Spleen (tissue), 7 donors: ENCODE measurements around the gene SLIT3.

ENCODE experiments used
- POLR2A ChIP-seq, 3 donors: fragments of 450-650 bp; IDR thresholded peaks; one replicate each; pipeline ENCODE4 v1.5.1; 2017; ENCODE audit warnings: antibody characterized with exemption in 3 of 3, mild to moderate bottlenecking in 1 of 3
- POLR2AphosphoS5 ChIP-seq, 3 donors: sonication (generic); formaldehyde crosslinking; IDR thresholded peaks; one replicate each; pipeline ENCODE4 v1.5.1; 2017; ENCODE audit warnings: antibody characterized with exemption in 3 of 3
- TF ChIP-seq, protein P1 (sequence below), 11 experiments: fragments of 200-600 bp in 7 of 11; fragments of 450-650 bp in 4 of 11; sonication (generic) in 4 of 11; IDR thresholded peaks in 8 of 11; conservative IDR thresholded peaks in 3 of 11; 1 replicate in 7 of 11; 2 replicates in 4 of 11; pipeline versions ENCODE4 v1.4.0 to v1.8.0; 2016 to 2021; ENCODE audit warnings: antibody characterized with exemption in 11 of 11, inconsistent platforms in 4 of 11, mild to moderate bottlenecking in 1 of 11
- donor health status: DM: no; HTN: no; CAD: no; lungs with moderate emphysema.
- donor health status: DM: no; HTN: no; CAD: no.
- donor health status: DM: no; HTN: no; CAD: no.

- TF ChIP-seq POLR2AphosphoS5 (IDR thresholded peaks at IDR 0.05) (no peak), POLR2A (IDR thresholded peaks at IDR 0.05) (no peak)
- TF ChIP-seq, protein P1, sequence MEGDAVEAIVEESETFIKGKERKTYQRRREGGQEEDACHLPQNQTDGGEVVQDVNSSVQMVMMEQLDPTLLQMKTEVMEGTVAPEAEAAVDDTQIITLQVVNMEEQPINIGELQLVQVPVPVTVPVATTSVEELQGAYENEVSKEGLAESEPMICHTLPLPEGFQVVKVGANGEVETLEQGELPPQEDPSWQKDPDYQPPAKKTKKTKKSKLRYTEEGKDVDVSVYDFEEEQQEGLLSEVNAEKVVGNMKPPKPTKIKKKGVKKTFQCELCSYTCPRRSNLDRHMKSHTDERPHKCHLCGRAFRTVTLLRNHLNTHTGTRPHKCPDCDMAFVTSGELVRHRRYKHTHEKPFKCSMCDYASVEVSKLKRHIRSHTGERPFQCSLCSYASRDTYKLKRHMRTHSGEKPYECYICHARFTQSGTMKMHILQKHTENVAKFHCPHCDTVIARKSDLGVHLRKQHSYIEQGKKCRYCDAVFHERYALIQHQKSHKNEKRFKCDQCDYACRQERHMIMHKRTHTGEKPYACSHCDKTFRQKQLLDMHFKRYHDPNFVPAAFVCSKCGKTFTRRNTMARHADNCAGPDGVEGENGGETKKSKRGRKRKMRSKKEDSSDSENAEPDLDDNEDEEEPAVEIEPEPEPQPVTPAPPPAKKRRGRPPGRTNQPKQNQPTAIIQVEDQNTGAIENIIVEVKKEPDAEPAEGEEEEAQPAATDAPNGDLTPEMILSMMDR (IDR thresholded peaks at IDR 0.05 in 8 of 11, conservative IDR thresholded peaks at IDR 0.05 in 3 of 11) = no peak
Observed at GRCh38 chr5:168779333-168779732, 521.6 kb downstream of the SLIT3 start.
